Retinal pigment epithelial cell (primary cell): ENCODE data around the gene KLHL29.

Experiments
- DNase-seq: peaks from one replicate; pipeline ENCODE4 v3.0.0-alpha.2; 2010; ENCODE audit warnings: low read depth
- H3K4me3 ChIP-seq: 2 replicates; pipeline ENCODE4 v1.5.1; 2011; ENCODE audit warnings: mild to moderate bottlenecking, low read length, control low read depth, moderate library complexity
- CTCF ChIP-seq: conservative IDR thresholded peaks from 2 replicates; pipeline ENCODE4 v1.5.1; 2011; ENCODE audit warnings: low read depth, low read length, control low read depth, inconsistent platforms

Gene KLHL29

GRCh38 chr2:23655934-23656596, 271.1 kb downstream of the KLHL29 start:
- DNase-seq, result no peak
- H3K4me3 ChIP-seq, result no peak overlapping the region
- TF ChIP-seq CTCF, result no peak

- TF ChIP-seq CTCF, result no peak
- H3K4me3 ChIP-seq, result no peak overlapping the region
- DNase-seq, result no peak
Measured at GRCh38 chr2:23656597-23656973, 271.6 kb downstream of the KLHL29 start.

- no peak for DNase-seq
- no peak overlapping the region for H3K4me3 ChIP-seq
- TF ChIP-seq CTCF, result no peak
Measured at GRCh38 chr2:23657371-23657770, 272.4 kb downstream of the KLHL29 start.

GRCh38 chr2:23657934-23658333, 273.0 kb downstream of the KLHL29 start:
- H3K4me3 ChIP-seq, result no peak overlapping the region
- no peak for DNase-seq
- TF ChIP-seq CTCF, result no peak

GRCh38 chr2:23658466-23658942, 273.5 kb downstream of the KLHL29 start:
- DNase-seq, result no peak
- H3K4me3 ChIP-seq, result no peak overlapping the region
- TF ChIP-seq CTCF, result no peak

- no peak overlapping the region for H3K4me3 ChIP-seq
- DNase-seq, result no peak
- no peak for TF ChIP-seq CTCF
Measured at GRCh38 chr2:23659328-23659727, 274.3 kb downstream of the KLHL29 start.

GRCh38 chr2:23659773-23660172, 274.8 kb downstream of the KLHL29 start:
- no peak for DNase-seq
- no peak for TF ChIP-seq CTCF
- no peak overlapping the region for H3K4me3 ChIP-seq
